ENCODE data around the gene PTPRD.

PTPRD gene

DNA sequence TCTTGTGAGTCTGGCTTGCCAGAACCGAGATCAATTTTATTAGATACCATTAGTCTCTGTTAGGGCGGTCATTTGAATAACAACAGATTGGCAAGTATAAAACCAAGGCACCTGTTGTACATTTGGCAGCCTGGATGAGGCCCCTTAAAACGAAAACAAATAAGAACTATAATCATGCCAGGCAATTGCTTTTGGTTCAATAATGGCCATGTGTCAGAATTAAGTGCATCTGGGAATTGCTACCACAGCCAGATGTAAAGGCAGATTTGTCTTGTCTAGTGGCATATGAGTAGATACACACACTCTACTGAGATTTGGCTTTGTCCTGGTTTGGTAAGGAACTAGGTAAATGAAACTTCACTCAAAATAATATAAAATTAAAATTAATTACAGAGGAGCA is 1767.0 kb downstream of the PTPRD start:
- no peak overlapping the region for H3K4me3 ChIP-seq (replicated peaks; ENCODE audit: low read depth, low read length)
- DNase-seq (ENCODE audit: extremely low read depth, low read depth), result no peak
- TF ChIP-seq CTCF (IDR thresholded peaks at IDR 0.05; ENCODE audit: low read depth, low read length, missing control alignments), result no peak

DNA sequence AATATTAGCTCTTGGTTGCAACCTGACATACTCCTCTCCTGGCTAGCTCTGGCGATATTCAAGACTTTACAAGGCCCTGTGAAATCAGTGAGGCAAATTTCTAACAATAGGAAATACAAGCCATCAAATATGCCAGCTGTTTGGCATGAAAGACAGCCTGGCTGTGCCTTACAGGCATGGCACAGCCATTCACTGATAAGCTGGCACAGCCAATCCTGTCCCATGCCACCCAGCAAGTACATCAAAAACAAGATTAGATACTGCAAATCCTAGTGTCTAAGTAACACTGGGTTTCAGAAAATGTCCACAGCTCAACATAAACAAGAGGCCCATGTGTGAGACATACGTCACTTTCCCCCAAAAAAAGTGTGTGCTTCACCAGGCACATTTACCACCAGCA is 1767.4 kb downstream of the PTPRD start:
- no peak for DNase-seq (ENCODE audit: extremely low read depth, low read depth)
- no peak overlapping the region for H3K4me3 ChIP-seq (replicated peaks; ENCODE audit: low read depth, low read length)
- no peak for TF ChIP-seq CTCF (IDR thresholded peaks at IDR 0.05; ENCODE audit: low read depth, low read length, missing control alignments)

- no peak for TF ChIP-seq CTCF (IDR thresholded peaks at IDR 0.05; ENCODE audit: low read depth, low read length, missing control alignments)
- no peak for DNase-seq (ENCODE audit: extremely low read depth, low read depth)
- H3K4me3 ChIP-seq (replicated peaks; ENCODE audit: low read depth, low read length), result no peak overlapping the region
Observed at GRCh38 chr9:8844549-8844948, 1768.3 kb downstream of the PTPRD start.

DNA sequence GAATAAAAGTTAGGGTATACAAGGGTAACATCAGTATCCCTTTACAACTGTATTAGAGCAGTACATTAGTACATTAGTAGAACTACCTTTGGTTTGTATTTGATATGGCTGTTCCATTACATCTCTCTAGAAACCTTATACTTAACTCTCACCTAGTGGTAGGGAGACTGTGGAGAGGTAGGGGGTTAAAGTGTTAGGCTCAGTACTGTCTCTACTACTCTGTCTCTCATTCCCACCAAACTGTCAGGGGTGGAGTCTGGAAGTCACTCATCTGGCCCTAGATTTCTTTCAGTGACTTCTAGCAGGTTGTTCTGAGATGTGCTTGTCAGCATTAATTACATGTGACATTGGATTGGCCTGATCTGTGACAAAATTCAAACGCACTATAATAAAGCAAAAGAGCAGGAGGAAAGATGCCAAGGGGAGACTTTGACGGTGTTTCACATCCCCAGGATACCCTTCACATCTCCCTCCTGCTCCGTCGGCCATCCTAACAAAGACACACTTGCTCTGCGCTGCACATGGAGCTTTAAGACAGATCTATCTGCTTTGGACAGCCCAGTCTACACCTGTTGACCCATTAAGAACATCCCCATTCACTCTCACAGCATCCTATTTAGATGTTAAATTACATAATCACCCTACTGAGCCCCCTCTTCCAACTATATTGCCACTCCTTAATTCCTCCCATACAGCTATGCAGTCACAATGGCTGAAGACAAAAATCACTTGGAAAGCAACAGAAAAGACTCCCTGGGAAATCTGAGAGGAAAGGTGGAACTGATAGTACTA is 1770.2 kb downstream of the PTPRD start:
- no peak for TF ChIP-seq CTCF (IDR thresholded peaks at IDR 0.05; ENCODE audit: low read depth, low read length, missing control alignments)
- H3K4me3 ChIP-seq (replicated peaks; ENCODE audit: low read depth, low read length), result no peak overlapping the region
- DNase-seq (ENCODE audit: extremely low read depth, low read depth), result no peak

- TF ChIP-seq CTCF (IDR thresholded peaks at IDR 0.05; ENCODE audit: low read depth, low read length, missing control alignments), result no peak
- H3K4me3 ChIP-seq (replicated peaks; ENCODE audit: low read depth, low read length), result no peak overlapping the region
- DNase-seq (ENCODE audit: extremely low read depth, low read depth), result no peak
Observed at GRCh38 chr9:8838136-8838535, 1774.7 kb downstream of the PTPRD start.

DNA sequence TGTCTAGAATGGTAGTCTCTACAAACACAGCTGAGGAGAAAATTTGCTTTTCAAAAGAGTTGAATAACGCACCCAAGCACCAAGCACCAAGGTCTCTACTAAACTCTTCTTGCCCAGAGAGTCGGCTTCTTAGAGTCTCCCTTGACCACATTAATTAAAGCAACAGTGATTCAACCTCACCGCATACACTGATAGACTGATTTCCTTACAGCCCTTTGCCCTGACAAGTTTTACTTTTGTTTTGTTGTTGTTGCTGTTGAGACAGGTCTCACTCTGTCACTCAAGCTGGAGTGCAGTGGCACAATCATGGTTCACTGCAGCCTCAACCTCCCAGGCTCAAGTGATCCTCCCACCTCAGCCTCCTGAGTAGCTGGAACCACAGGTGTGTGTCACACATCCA is 1777.5 kb downstream of the PTPRD start:
- H3K4me3 ChIP-seq (replicated peaks; ENCODE audit: low read depth, low read length), result no peak overlapping the region
- no peak for TF ChIP-seq CTCF (IDR thresholded peaks at IDR 0.05; ENCODE audit: low read depth, low read length, missing control alignments)
- no peak for DNase-seq (ENCODE audit: extremely low read depth, low read depth)

DNA sequence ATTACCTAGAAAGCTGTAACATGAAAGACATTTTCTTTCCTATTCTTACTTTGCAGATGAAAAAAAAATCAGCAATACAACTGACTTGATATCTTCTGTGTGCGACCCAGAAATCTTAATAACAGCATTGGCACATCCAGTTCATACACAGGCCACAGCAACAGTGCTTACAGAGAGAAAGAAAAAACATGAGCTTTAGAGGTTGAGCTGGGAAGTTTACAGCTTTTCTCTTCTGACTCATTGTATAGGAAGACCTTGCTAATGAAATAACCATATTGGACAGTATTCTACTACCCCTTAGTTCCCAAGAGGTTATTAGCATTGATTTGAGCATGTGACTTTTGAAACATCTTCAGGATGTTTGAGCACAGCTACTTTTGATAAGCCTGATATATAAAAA is 1779.8 kb downstream of the PTPRD start:
- no peak overlapping the region for H3K4me3 ChIP-seq (replicated peaks; ENCODE audit: low read depth, low read length)
- DNase-seq (ENCODE audit: extremely low read depth, low read depth), result no peak
- TF ChIP-seq CTCF (IDR thresholded peaks at IDR 0.05; ENCODE audit: low read depth, low read length, missing control alignments), result no peak
